Measurements from ENCODE around the gene CPT1B.
"Not testable (repeated sequence)": the region's sequence is repeated elsewhere in the genome, so short reads cannot be mapped to it uniquely, and the experiment has no call there.

CPT1B gene

DNA sequence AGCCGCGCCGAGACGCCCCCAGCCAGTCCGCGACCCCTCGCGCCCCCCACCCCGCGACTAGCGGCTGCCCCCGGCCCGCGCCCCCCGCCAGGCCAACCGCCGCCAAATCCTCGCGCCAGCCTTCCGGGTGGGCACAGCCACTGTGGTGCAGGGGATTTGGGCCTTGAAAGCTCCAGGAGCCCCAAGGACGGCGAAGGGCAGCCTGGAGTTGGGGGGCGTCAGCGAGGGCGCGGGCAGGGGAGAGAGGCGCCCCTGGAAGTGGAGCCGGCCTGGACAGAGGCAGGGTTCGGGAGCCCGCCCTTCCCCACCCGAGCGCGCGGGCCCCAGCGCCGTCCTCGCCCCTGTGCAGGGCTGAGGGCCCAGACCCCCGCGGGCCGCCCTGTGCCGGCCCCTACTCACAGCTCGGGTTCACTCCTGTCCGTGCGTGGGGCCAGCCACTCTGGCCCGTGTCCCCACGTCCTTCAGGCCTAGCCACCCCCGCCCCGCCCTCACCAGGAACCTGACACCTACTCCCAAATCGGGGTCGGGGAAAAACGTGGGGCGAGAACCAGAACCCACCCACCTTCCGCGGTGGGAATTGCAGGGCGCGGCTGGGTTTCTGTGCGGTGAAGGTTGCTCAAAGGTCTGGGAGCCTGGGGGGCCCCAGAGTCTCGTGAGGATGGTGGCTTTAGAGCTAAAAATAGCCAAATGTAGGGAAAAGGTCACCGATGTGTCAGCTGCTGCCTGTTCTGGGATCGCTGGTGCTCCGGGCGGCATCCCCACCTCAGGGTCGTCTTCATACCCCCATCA, at the start of gene CPT1B:
Gene CPT1B (minus strand): TSS at position 441 of the 789 bp plus-strand sequence. CDS start 512 bp downstream, outside the sequence.
- no peak for DNase-seq

DNA sequence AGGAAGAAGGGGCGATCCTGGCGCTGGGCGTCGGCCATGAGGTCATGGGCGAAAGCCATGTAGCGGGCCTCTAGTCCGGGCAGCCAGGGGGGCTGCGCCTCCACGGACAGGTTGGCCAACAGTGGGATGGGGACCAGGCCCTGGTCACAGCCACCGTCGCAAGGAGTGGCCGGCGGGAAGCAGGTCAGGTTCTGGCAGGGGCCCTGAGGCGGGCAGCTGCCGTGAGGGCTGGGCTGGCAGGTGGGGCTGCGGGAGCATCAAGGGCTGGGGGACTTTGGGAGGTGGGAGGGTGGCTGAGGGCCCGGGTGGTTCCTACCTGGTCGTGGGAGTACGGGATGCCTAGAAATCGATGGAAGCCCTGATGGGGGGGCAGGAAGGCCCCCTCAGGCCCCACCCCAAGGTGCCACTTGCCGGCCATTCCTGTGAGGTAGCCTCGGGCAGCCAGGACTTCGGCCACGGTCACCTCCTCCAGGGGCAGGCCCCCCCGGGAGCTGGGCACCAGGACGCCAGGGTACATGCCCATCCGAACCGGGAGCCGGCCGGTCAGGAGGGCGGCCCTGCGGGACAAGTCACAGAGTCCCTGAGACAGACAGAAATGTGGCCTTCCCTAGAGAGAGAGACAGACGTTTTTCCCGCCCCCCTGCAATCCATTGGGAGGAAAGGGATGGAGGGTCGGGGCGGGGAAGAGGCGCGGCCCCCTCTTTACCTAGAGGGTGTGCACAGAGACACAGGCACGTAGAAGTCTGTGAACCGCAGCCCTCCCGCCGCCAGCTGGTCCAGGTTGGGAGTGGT, 48.8 kb upstream of the CPT1B start:
- DNase-seq = no peak

DNA sequence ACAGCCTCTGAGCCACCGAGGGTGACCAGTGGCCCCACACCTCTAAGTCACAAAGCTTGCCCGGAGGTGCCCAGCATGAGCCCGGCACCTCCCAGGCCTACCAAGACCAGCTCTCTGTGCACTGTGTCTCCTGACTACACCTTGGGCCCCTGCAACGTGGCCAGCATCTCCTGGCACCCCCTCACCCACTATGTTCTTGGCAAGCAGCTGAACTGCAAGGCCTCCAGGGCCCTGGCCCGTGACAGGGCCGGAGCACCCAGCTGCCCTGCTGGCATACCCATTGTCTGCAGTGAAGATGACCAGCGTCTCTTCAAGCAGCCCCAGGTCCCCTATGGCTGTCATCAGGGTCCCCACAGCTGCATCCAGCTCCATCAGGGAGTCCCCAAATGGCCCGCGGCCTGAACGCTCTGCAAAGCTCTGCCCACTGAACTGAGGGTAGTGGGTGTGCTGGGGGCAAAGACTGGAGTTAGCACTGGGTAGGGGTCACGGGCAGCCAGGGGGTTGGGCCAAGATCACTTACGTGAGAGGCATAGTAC, 48.2 kb upstream of the CPT1B start:
- no peak for DNase-seq

DNA sequence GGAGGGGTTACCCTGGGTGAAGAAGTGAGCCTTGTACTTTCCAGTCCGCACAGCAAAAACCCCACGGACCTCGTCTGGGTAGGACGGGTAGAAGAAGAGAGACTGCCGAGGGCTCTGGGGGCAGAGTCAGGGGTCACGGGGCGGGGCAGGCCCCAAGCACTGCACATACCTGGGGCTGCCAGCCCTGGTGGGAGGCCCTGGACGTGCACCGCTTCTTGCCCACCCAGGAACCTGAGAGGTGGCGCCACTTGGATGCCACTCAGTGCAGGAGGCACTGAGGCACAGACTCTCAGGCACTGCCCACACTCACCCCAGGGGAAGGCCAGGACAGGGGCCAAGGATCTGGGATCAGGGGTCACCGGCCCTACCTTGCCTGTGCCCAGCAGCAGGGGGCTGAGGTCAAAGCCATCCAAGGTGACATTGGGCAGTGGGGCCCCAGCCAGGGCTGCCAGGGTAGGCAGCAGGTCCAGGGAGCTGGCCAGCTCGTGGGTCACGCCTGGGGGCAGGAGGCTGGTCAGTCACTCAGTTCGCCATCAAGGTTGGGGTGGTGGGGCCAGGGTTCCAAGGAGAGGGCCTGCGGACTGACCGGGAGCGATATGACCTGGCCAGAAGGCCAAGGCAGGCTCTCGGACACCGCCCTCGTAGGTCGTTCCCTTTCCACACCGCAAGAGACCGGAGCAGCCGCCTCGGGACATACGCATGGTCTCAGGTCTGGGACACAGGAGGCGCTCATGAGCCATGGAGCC, 47.5 kb upstream of the CPT1B start:
- DNase-seq = no peak

DNA sequence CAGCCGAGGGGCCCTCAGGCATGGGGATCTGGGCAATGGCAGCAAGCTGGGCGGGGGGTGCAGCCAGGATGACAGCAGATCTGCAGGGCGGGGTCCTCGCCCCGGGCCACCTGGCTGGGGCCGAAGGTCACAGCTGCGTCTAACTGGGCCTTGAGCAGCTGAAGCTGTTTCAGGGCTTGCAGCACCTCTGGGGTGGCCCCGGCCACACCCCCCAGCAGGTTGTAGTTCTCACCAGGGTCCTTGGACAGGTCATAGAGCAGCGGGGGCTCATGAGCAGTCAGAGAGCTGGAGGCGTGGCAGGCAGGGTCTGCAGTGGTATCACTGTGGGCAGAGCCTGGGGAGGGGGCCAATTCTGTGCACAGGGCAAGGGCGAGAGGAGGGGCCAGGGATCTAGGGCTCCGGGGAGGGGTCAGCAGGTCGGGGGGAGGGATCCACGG, 46.9 kb upstream of the CPT1B start:
- DNase-seq = no peak

DNA sequence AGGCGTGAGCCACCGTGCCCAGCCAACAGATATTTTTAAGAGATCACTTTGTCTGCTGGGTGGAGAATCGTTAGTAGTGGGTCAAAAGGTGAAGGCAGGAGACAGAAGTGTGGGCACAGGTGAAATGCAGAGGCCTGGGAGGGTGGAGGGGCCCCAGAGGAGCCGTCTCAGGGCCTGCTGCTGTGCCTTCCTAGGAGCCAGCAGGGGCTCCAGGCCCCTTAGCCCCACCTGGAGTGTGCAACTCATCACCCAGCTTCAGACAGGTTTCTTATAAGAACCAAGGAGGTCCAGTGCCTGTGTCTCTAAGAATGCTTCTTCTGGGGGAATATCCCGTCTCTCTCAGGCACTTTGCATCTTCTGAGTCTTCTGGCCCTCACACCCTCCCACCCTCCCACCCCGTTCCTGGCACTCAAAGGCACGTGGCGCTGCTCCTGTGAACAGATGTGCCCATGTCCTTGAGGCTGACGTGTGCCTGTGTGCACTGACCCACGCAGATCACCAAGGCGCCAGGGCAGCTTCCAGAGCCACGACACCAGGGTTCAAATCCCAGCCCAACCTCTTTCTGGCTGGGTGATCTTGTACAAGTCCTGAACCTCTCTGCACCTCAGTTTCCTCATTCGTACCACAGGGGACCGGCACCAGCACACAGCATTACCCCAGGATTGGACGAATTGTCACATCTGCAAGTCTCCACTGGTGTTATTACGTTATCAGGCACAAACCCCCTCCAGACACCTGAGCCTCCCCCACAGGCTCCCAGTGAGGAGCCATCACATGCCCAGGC, 46.3 kb upstream of the CPT1B start:
- DNase-seq = no peak

DNA sequence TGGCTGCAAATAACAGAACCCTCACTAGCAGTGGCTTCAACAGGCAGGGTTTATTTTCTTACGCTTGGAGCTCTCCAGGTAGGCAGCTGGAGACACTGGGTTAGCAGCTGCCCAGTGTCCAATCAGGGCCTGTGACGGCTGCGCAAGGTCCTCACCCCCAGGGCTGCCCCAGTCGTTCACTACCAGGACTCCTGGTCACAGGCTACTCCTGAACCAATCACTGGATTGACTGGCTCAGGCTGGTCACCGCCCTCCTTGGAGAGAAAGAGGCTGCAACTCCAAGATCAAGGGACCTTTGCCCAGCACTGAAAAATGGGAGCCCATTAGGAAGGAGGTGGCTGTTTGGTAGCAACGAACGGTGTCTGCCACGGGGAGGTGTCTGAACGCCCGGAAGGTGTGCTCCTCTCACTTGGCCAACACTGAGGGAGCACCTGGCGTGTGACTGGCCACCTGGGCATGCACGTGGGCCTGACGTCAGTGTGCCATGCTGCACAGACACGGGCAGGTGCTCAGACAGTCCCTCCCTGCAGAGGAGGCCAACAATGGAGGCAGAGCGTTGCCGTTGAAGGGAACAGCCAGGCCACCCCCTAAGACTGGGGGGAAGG, 44.6 kb upstream of the CPT1B start:
- DNase-seq = no peak

DNA sequence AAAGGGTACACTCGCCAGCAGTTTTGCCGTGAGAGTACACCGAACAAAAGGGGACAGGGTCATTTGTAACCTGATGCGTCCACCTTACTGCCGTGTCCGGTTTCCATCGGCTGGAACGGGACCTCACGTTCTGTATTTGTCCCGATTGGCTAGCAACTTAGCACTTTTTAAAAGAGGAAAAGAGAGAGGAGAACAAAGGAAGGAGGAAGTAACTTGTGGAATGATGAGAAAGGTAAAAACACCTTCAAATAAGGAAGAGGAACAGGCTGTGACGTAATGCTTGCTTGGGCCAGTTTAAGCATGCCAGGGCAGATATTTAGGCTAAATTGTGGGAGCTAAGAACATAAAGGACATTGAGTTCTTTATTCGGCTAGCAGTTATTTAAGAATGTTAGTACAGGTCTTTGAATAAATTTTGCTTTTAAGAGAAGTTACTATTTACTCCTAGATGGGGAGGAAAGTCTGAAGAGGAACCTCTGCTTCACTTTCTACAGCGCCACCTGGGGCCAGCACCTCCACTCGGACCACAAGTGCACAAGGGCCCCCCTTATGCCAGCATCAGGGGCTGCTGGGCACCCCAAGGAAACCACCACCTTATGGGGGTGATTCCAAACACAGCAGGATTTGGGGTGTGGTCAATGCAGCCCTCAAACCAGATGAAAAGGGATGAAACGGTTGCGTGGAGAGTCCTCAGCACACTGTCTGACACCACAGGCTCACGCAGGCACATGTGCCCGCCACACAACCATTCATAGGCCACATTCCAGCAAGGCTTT, 43.9 kb upstream of the CPT1B start:
- no peak for DNase-seq

DNA sequence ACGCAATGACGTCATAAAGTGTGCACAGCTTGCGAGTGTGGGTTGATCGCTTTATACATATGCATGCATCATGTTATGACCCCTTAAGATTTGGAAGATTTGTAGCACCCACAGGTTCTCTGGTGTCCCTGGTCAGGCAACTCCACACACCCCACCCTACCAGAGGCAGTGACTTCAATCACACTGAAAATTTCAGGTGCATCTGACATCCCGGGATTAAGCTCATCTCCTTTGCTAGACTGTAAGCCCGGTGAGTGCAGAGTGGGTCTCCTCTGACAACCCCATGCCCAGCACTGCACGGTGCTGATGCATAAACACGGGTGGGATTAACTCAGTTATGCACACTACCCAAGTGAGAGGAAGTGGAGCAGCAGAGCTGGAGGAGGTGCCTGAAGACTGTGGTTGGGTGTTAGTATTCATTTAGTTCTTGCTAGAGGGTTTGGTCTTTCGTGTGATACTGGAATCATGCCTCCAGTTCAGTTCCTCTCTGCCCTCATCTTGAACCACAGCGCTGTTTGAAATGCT, 43.2 kb upstream of the CPT1B start:
- no peak for DNase-seq

DNA sequence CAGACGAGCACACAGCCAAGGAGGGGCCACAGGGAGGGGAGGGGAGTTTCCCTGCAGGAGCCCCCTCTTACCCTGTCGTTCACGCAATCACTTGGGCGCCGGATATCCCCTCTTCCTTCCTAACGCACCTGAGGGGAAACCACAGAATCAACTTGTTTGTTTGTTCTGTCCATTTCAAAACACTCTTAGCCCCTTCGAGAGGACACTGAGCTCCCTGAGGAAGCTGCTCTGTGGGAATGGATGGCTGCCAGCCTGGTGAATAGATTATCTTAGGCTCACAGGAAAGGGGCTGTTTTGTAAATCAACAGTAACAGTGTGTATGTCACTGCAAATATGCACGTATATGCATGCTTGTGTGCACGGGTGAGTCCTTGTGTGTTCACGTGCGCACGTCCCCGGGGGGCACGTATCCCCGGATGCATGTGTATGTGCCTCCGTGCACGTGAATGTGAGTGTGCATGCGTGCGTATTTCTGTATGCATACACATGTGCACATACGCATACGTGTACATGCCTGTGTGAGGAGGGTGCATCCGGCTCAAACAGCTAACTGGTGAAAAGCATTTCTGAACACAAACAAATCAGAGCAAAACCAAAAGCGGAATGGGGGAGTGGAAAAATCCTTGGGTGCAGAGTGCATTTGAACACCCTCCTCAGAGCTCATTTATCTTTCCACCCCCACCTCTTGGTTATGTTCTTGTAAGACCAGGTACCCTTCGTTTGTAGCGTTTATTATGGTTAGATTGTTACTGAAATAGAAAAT, 42.5 kb upstream of the CPT1B start:
- DNase-seq = peak; percentile 87

DNA sequence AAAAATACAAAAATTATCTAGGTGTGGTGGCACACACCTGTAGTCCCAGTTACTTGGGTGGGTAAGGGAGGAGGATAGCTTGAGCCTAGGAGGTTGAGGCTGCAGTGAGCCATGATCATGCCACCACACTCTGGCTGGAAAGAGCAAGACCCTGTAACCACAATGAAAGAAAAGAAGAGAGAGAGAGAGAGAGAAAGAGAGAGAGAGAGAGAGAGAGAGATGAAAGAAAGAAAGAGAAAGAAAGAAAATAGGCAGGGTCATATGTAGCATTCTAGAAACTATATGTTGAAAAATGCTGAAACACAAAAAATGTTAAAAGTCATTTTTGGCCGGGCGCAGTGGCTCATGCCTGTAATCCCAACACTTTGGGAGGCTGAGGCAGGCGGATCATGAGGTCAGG, 36.1 kb upstream of the CPT1B start:
- not testable (repeated sequence) for DNase-seq

DNA sequence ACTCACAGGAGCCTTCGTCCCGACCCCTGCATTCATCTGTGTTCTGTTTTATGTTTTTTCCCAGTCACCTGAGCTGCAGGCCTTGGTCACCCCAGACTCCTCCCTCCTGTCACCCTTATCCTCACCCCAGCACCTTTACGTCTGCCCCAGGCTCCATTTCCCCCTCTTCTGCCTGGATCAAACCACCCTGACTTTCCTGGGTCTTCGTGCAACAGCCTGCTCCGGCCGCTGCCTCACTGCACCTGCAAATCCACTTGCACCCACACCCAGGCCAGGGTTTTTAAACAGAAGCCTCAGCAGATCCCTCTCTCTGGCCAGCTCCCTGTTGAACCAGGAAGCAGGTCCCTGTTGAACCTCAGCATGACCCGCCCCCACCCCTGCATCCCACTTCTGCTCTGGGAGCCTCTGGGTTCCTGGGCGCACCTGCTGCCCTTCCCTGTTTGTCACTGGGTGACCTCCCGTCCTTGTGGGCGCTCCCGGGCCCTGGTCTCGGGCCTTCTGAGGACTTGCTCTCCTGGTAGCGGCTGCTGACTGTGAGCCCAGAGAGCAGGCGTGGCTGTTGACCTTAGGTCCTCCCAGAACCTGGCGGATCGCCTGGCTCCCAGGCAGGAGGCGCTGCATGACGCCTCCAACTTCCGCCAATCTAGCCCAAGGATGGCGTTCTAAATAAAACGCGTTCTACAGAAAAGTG, 35.2 kb upstream of the CPT1B start:
- no peak for DNase-seq

DNA sequence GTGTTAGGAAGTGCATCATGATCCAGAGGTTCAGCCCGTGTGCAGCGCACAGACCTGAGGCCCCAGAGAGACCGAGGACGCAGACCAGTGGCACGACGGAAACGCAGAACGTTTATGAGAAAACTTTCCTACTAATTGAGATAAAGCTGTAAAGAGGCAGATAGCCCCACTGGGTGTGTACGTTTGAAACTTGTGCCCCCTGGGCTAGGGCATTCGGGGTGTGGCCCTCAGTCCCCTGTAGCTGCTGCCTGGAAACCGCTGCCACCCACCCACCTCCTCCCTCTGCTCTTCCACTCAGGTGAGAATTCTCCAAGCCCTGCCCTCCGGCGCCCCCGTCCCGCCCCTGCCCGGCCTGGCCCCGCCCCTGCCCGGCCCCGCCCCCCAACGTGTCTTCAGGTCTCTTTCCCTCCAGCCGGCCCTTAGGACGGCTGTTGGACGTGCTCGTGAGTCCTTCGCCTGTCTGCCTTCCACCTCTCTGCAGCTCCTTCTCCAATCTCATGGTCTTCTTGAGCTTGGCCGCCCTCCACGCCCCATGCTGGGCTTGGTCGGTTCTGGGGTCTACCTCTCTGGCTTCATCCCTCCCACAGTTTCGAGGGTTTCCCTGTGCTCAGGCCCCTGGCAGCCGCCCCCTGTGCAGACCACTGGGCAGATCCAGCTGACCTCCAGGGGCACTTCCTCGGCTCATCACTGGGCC, 34.4 kb upstream of the CPT1B start:
- DNase-seq = no peak

DNA sequence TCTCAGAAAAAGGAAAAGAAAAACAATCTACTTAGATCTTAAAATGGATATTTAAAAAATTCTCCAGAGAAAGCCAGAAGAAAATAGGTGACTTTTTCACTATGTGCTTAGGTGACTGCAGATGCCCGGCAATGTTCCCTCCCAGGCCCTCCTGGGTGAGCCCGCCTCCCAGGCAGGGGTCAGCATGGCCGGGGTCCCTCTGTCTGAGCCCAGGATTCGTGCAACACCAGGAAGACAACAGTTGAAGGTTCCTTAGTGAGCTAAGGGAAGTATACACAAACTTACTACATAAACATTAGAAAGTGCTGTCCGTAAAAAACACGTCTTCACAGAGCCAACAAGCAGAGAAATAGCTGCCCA, 33.9 kb upstream of the CPT1B start:
- DNase-seq = no peak

DNA sequence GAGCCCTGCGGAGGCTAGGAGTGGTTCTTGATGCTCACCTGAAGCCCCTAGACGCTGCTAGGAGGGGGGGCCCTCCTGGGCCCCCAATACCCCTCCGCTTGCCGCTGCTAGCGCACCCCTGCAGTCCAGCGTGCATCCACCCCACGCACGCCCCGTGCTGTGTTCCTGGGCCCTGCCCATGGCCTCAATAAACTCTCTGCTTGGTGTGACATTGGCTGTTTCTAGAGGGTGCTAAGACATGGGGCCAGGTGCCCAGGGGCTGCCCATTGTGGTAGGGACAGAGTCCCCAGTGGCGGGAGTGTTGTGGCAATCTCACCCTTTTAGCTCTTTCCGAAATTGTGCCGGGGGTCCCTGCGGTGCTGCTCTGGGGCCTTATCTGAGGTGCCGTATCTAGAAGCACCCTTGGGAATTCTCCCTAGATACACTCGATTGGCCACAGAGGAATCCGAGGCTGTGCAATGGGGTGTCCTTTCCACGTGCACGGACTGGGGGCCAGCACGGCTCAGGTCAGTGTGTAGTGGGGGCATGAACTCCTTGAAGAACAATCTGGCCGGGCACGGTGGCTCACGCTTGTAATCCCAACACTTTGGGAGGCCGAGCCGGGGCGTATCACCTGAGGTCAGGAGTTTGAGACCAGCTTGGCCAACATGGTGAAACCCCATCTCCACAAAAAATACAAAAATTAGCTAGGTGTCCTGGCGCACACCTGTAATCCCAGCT, 33.3 kb upstream of the CPT1B start:
- no peak for DNase-seq

DNA sequence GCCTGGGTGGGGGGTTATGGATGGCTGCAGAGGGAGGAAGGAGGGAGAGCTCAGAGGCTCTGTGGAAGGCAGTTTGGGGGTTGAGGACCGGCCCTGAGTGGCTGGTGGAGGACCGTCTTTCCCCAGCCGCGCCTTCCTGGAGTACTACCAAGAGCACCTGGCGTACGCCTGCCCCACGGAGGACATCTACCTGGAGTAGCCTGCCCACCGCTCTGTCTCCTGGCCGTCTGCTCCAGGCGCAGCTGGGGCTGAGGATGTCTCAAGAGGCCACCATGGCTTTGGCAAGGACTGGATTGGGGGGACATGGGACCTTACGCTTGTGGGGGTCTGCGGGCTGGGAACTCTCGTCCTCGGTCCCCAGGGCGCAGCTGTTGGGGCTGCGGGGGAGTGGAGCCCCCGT, 32.4 kb upstream of the CPT1B start:
- DNase-seq = no peak

DNA sequence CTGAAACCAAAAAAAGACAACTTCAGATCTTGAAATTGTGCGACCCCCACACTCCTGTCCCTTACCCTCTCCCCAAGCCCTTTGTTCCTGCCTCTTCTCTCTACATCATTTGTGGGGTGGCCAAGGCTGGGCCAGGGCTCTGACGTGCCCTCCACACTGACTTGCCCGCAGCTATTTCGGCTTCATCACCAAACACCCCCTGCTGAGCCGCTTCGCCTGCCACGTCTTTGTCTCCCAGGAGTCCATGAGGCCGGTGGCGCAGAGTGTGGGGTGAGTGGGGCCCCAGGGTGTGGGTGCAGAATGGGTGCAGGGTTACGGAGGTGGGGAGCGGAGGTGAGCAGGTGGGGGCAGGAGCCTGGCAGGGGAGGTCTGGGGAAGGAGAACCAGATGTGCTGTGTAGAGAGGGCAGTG, 31.8 kb upstream of the CPT1B start:
- DNase-seq = no peak

DNA sequence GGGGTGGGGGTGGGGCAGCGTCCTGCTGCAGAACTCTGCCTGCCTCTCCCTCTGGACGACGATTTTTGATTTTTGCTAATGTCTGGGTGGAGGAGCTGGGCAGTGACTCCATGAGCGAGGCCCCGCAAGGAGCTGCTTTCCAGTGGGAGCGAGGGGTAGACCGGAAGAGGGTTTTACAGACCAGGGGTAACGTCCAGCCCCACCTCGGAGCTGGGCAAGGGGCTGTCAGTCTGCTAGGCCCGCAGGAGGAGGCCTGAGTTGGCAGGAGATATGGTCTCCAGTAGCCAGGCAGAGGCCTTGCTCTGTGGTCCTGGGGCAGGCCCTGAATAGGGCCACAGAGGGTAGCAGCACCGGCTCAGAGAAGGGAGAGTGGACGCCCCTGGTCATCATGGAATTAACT, 31.4 kb upstream of the CPT1B start:
- DNase-seq = no peak

Data from retina (tissue), 1 donor.